ENCODE data around the gene SEMA3A.

GRCh38 chr7:84191842-84192241, 2.7 kb downstream of the SEMA3A start:
- no peak for TF ChIP-seq CTCF (conservative IDR thresholded peaks at IDR 0.05 in 1 of 2, IDR thresholded peaks at IDR 0.05 in 1 of 2; ENCODE audit: low read depth in 1 of 2, low read length in 2 of 2)
- no peak for TF ChIP-seq EZH2 (IDR thresholded peaks at IDR 0.05; ENCODE audit: low read length, missing control alignments)
